Liver (tissue), 3 donors: ENCODE results near the gene MFSD6.

Source experiments
- FOXA2 ChIP-seq: IDR thresholded peaks from 2 replicates; pipeline ENCODE4 v1.6.1; 2016; ENCODE audit warnings: antibody characterized with exemption
- GABPA ChIP-seq, 2 donors: IDR thresholded peaks in 1 of 2; conservative IDR thresholded peaks in 1 of 2; 2 replicates each; pipeline ENCODE4 v1.6.1; 2016; ENCODE audit warnings: antibody characterized with exemption in 2 of 2, mild to moderate bottlenecking in 1 of 2, moderate library complexity in 1 of 2
- JUND ChIP-seq, 2 donors: IDR thresholded peaks; 2 replicates each; pipeline ENCODE4 v1.6.1; 2016; ENCODE audit warnings: antibody characterized with exemption in 2 of 2
- RAD21 ChIP-seq, 2 donors: IDR thresholded peaks; 2 replicates each; pipeline ENCODE4 v1.6.1; 2016; ENCODE audit warnings: antibody characterized with exemption in 2 of 2, mild to moderate bottlenecking in 2 of 2
- RXRA ChIP-seq, 2 donors: IDR thresholded peaks; 2 replicates each; pipeline ENCODE4 v1.6.1; 2017 to 2018; ENCODE audit warnings: antibody characterized with exemption in 2 of 2, mild to moderate bottlenecking in 1 of 2
- SP1 ChIP-seq: IDR thresholded peaks from 2 replicates; pipeline ENCODE4 v1.6.1; 2018; ENCODE audit warnings: antibody characterized with exemption, mild to moderate bottlenecking
- TAF1 ChIP-seq: conservative IDR thresholded peaks from 2 replicates; pipeline ENCODE4 v1.6.1; 2016; ENCODE audit warnings: antibody characterized with exemption, mild to moderate bottlenecking
- YY1 ChIP-seq: IDR thresholded peaks from 2 replicates; pipeline ENCODE4 v1.6.1; 2016; ENCODE audit warnings: antibody characterized with exemption, mild to moderate bottlenecking
- TF ChIP-seq, protein P1 (sequence below): fragments of 150-350 bp; IDR thresholded peaks from 2 replicates; pipeline ENCODE4 v1.5.1; 2017; ENCODE audit warnings: improper control_type of control experiment, low read depth, low read length; ENCODE audit not compliant: missing input control
- TF ChIP-seq, protein P2 (sequence below): IDR thresholded peaks from 2 replicates; pipeline ENCODE4 v1.6.1; 2016; ENCODE audit warnings: antibody characterized with exemption
- TF ChIP-seq, protein P3 (sequence below): IDR thresholded peaks from 2 replicates; pipeline ENCODE4 v1.6.1; 2016; ENCODE audit warnings: antibody characterized with exemption
- donor health status: healthy.
- donor health status: healthy.

DNA sequence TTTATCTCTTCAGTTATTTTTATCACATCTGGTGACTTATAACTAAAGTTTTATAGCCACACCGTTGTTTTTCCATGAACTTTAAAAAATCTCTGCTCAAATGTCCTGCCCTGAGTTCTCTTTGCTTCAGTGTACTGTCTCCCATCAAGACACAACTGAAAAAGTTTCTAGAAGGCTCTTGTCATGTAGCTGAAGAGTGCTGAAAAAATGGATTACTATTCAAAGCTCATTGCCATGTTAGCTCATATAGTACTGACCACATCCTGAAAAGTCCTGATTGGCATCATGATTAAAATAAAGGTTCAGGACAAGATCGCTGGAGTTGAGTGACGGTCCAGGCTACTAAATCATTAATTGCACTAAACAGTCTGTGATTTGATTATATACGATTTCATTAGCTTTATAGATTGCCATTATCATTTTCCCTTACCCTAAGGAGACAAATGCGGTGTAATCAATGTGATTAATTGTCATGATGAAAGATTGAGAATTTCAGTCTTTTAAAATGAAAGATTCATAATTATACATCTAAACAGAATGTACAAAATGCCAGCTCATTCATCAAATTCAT, 62.2 kb downstream of the MFSD6 start:
- TF ChIP-seq, protein P1, sequence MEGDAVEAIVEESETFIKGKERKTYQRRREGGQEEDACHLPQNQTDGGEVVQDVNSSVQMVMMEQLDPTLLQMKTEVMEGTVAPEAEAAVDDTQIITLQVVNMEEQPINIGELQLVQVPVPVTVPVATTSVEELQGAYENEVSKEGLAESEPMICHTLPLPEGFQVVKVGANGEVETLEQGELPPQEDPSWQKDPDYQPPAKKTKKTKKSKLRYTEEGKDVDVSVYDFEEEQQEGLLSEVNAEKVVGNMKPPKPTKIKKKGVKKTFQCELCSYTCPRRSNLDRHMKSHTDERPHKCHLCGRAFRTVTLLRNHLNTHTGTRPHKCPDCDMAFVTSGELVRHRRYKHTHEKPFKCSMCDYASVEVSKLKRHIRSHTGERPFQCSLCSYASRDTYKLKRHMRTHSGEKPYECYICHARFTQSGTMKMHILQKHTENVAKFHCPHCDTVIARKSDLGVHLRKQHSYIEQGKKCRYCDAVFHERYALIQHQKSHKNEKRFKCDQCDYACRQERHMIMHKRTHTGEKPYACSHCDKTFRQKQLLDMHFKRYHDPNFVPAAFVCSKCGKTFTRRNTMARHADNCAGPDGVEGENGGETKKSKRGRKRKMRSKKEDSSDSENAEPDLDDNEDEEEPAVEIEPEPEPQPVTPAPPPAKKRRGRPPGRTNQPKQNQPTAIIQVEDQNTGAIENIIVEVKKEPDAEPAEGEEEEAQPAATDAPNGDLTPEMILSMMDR, result no peak
- TF ChIP-seq GABPA (IDR thresholded peaks at IDR 0.05 in 1 of 2, conservative IDR thresholded peaks at IDR 0.05 in 1 of 2) (no peak), TAF1 (no peak), RAD21 (IDR thresholded peaks at IDR 0.05) (no peak), JUND (IDR thresholded peaks at IDR 0.05) (no peak), YY1 (no peak), SP1 (no peak), FOXA2 (no peak), RXRA (IDR thresholded peaks at IDR 0.05) (no peak)
- TF ChIP-seq, protein P2, sequence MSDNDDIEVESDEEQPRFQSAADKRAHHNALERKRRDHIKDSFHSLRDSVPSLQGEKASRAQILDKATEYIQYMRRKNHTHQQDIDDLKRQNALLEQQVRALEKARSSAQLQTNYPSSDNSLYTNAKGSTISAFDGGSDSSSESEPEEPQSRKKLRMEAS, result no peak
- TF ChIP-seq, protein P3, sequence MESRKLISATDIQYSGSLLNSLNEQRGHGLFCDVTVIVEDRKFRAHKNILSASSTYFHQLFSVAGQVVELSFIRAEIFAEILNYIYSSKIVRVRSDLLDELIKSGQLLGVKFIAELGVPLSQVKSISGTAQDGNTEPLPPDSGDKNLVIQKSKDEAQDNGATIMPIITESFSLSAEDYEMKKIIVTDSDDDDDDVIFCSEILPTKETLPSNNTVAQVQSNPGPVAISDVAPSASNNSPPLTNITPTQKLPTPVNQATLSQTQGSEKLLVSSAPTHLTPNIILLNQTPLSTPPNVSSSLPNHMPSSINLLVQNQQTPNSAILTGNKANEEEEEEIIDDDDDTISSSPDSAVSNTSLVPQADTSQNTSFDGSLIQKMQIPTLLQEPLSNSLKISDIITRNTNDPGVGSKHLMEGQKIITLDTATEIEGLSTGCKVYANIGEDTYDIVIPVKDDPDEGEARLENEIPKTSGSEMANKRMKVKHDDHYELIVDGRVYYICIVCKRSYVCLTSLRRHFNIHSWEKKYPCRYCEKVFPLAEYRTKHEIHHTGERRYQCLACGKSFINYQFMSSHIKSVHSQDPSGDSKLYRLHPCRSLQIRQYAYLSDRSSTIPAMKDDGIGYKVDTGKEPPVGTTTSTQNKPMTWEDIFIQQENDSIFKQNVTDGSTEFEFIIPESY, result no peak
